Measurements from ENCODE around the gene FAM43B.

DNA sequence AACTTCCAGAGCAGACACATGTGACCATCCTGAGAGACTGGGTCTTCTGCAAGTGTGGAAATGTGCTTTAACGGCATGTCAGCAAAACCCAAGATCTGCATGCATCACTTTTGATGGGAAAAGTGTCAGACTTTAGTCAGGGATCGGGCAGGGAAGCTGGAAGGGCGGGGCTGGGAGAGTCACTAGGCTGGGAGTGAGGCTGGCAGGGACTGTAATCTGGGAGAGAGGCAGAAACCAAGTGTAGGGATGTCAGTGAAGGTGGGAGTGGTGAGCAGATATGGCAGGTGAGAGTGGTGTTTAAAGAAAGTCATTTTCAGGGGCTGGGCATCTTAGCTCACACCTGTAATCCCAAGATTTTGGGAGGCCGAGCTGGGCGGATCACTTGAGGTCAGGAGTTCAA, 47.8 kb downstream of the FAM43B start:
- TF ChIP-seq, protein P1, sequence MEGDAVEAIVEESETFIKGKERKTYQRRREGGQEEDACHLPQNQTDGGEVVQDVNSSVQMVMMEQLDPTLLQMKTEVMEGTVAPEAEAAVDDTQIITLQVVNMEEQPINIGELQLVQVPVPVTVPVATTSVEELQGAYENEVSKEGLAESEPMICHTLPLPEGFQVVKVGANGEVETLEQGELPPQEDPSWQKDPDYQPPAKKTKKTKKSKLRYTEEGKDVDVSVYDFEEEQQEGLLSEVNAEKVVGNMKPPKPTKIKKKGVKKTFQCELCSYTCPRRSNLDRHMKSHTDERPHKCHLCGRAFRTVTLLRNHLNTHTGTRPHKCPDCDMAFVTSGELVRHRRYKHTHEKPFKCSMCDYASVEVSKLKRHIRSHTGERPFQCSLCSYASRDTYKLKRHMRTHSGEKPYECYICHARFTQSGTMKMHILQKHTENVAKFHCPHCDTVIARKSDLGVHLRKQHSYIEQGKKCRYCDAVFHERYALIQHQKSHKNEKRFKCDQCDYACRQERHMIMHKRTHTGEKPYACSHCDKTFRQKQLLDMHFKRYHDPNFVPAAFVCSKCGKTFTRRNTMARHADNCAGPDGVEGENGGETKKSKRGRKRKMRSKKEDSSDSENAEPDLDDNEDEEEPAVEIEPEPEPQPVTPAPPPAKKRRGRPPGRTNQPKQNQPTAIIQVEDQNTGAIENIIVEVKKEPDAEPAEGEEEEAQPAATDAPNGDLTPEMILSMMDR (IDR thresholded peaks at IDR 0.05) = no peak
- TF ChIP-seq POLR2A (IDR thresholded peaks at IDR 0.05) = no peak
